ENCODE results near the gene STRAP.

- TF ChIP-seq POLR2A (IDR thresholded peaks at IDR 0.05; ENCODE audit: low read length), result no peak
- TF ChIP-seq GATA1 (IDR thresholded peaks at IDR 0.05; ENCODE audit: low read depth, low read length), result no peak
Observed at GRCh38 chr12:15892645-15893259, 10.6 kb downstream of the STRAP start.
